NCI-H526 treated with DMSO at 0.1 percent for 48 hours (cell line): ENCODE results near the gene GPER1.
"Not testable (repeated sequence)": the region's sequence is repeated elsewhere in the genome, so short reads cannot be mapped to it uniquely, and the experiment has no call there.

Experiments
- DNase-seq: peaks from one replicate; lab custom pipeline; 2025; lab: John Stamatoyannopoulos, UW

The GPER1 gene

GRCh38 chr7:1068619-1069018 is 19.3 kb upstream of the GPER1 start:
- no peak for DNase-seq

GRCh38 chr7:1070544-1071011 is 17.3 kb upstream of the GPER1 start:
- no peak for DNase-seq

GRCh38 chr7:1071731-1072254 is 16.1 kb upstream of the GPER1 start:
- no peak for DNase-seq

- DNase-seq = no peak
Observed at GRCh38 chr7:1073142-1073977, 14.6 kb upstream of the GPER1 start.

- DNase-seq = not testable (repeated sequence)
Observed at GRCh38 chr7:1074018-1074417, 13.9 kb upstream of the GPER1 start.

GRCh38 chr7:1074593-1075431 is 13.1 kb upstream of the GPER1 start:
- DNase-seq = no peak

- no peak for DNase-seq
Observed at GRCh38 chr7:1076184-1077072, 11.5 kb upstream of the GPER1 start.

GRCh38 chr7:1078519-1078918 is 9.4 kb upstream of the GPER1 start:
- DNase-seq = no peak

GRCh38 chr7:1078985-1079384 is 8.9 kb upstream of the GPER1 start:
- DNase-seq = no peak

GRCh38 chr7:1079546-1079945 is 8.4 kb upstream of the GPER1 start:
- DNase-seq = no peak

- DNase-seq = no peak
Observed at GRCh38 chr7:1080252-1080920, 7.5 kb upstream of the GPER1 start.

- no peak for DNase-seq
Observed at GRCh38 chr7:1080921-1081255, 7.0 kb upstream of the GPER1 start.

- DNase-seq = no peak
Observed at GRCh38 chr7:1081336-1081735, 6.6 kb upstream of the GPER1 start.

GRCh38 chr7:1081931-1082401 is 5.9 kb upstream of the GPER1 start:
- DNase-seq = peak; percentile 38

GRCh38 chr7:1083729-1084657 is 3.9 kb upstream of the GPER1 start:
- DNase-seq = no peak

GRCh38 chr7:1085266-1085665 is 2.6 kb upstream of the GPER1 start:
- DNase-seq = no peak

GRCh38 chr7:1085910-1086421 is 1.9 kb upstream of the GPER1 start:
- no peak for DNase-seq

- peak; percentile 11 for DNase-seq
Observed at GRCh38 chr7:1086588-1087464, 1.1 kb upstream of the GPER1 start.

- DNase-seq = no peak
Observed at GRCh38 chr7:1087465-1087814, 473 bp upstream of the GPER1 start.
